GM12864 (cell line): Measurements from ENCODE around the gene SLC22A9.
"Not testable (repeated sequence)": the region's sequence is repeated elsewhere in the genome, so short reads cannot be mapped to it uniquely, and the experiment has no call there.

ENCODE experiments used
- DNase-seq: peaks from one replicate; pipeline ENCODE4 v3.0.0-alpha.2; 2011; ENCODE audit warnings: low read depth
- H3K4me3 ChIP-seq: 2 replicates; pipeline ENCODE4 v1.5.1; 2011; ENCODE audit warnings: mild to moderate bottlenecking, low read depth, low read length, control low read depth
- CTCF ChIP-seq: IDR thresholded peaks from 2 replicates; pipeline ENCODE4 v1.5.1; 2011; ENCODE audit warnings: low read depth, mild to moderate bottlenecking, moderate library complexity, low read length, control low read depth, inconsistent platforms; ENCODE audit errors: missing control alignments

Gene SLC22A9

GRCh38 chr11:63369165-63369970 is at the start of gene SLC22A9:
Gene SLC22A9, plus strand, starts transcription at chr11:63369785. Its CDS starts 272 bp downstream, at chr11:63370057.
- H3K4me3 ChIP-seq: no peak within 1 kb of the TSS
- no peak for TF ChIP-seq CTCF
- no peak for DNase-seq

GRCh38 chr11:63321723-63322122 is 47.9 kb upstream of the SLC22A9 start:
- H3K4me3 ChIP-seq: no peak overlapping the region
- no peak for TF ChIP-seq CTCF
- no peak for DNase-seq

- not testable (repeated sequence) for H3K4me3 ChIP-seq, DNase-seq
Observed at GRCh38 chr11:63335089-63335488, 34.5 kb upstream of the SLC22A9 start.

GRCh38 chr11:63337070-63337469 is 32.5 kb upstream of the SLC22A9 start:
- no peak for TF ChIP-seq CTCF
- DNase-seq: no peak
- H3K4me3 ChIP-seq: no peak overlapping the region

GRCh38 chr11:63343130-63343529 is 26.5 kb upstream of the SLC22A9 start:
- no peak for DNase-seq
- no peak overlapping the region for H3K4me3 ChIP-seq
- no peak for TF ChIP-seq CTCF

GRCh38 chr11:63352144-63352543 is 17.4 kb upstream of the SLC22A9 start:
- no peak overlapping the region for H3K4me3 ChIP-seq
- no peak for TF ChIP-seq CTCF
- no peak for DNase-seq

- DNase-seq: no peak
- no peak for TF ChIP-seq CTCF
- no peak overlapping the region for H3K4me3 ChIP-seq
Observed at GRCh38 chr11:63362196-63362793, 7.3 kb upstream of the SLC22A9 start.
